ENCODE data around the gene IMMP2L. TPM values are rescaled to one million over a fixed set of nuclear protein-coding genes. Genes with fewer than 3 reads are reported as not detected.

Gene IMMP2L
- polyA plus RNA-seq, 1 donor, result 21.0 TPM

- Histone ChIP-seq H3K36me3 (ENCODE audit: control insufficient read depth, insufficient read depth, low read length) (no peaks in the 10 kb centered on the region), H3K27me3 (ENCODE audit: control insufficient read depth, insufficient read depth, low read length) (no peaks in the 10 kb centered on the region), H3K4me3 (ENCODE audit: low read length) (no peak overlapping the region), H3K27ac (ENCODE audit: low read length) (no peak overlapping the region), H3K4me1 (ENCODE audit: control insufficient read depth, insufficient read depth, low read length) (no peaks in the 10 kb centered on the region), H3K9me3 (ENCODE audit: control insufficient read depth, low read depth, low read length) (no peaks in the 10 kb centered on the region)
- DNase-seq, result peak; percentile 7 to 38
These were observed 204.6 kb downstream of the IMMP2L start for GRCh38 chr7:111357691-111358090.

GRCh38 chr7:111356941-111357340 lies 205.4 kb downstream of the IMMP2L start:
- WGBS (ENCODE audit: insufficient coverage, low lambda C conversion rate), result 100% methylated on average over 1 of the region's 3 CpGs

GRCh38 chr7:111352319-111352718 lies 210.0 kb downstream of the IMMP2L start:
- DNase-seq, result no peak
- Histone ChIP-seq H3K27ac (ENCODE audit: low read length) (no peak overlapping the region), H3K4me3 (ENCODE audit: low read length) (no peak overlapping the region), H3K9me3 (ENCODE audit: control insufficient read depth, low read depth, low read length) (no peaks in the 10 kb centered on the region), H3K36me3 (ENCODE audit: control insufficient read depth, insufficient read depth, low read length) (no peaks in the 10 kb centered on the region), H3K27me3 (ENCODE audit: control insufficient read depth, insufficient read depth, low read length) (no peaks in the 10 kb centered on the region), H3K4me1 (ENCODE audit: control insufficient read depth, insufficient read depth, low read length) (no peaks in the 10 kb centered on the region)
- WGBS (ENCODE audit: insufficient coverage, low lambda C conversion rate), result no CpG with 5 or more reads among the region's 1 CpG

More at GRCh38 chr7:111356941-111357340, 205.4 kb downstream of the IMMP2L start:
- no peak overlapping the region for H3K27ac ChIP-seq (ENCODE audit: low read length)
- H3K36me3 ChIP-seq (ENCODE audit: control insufficient read depth, insufficient read depth, low read length), result no peaks in the 10 kb centered on the region
- no peaks in the 10 kb centered on the region for H3K4me1 ChIP-seq (ENCODE audit: control insufficient read depth, insufficient read depth, low read length)
- no peak for DNase-seq
- H3K4me3 ChIP-seq (ENCODE audit: low read length), result no peak overlapping the region
- H3K27me3 ChIP-seq (ENCODE audit: control insufficient read depth, insufficient read depth, low read length), result no peaks in the 10 kb centered on the region
- H3K9me3 ChIP-seq (ENCODE audit: control insufficient read depth, low read depth, low read length), result no peaks in the 10 kb centered on the region

GRCh38 chr7:111346219-111346618 lies 216.1 kb downstream of the IMMP2L start:
- Histone ChIP-seq H3K36me3 (ENCODE audit: control insufficient read depth, insufficient read depth, low read length) (no peaks in the 10 kb centered on the region), H3K4me1 (ENCODE audit: control insufficient read depth, insufficient read depth, low read length) (no peaks in the 10 kb centered on the region), H3K9me3 (ENCODE audit: control insufficient read depth, low read depth, low read length) (peaks cover 5% of the 10 kb centered on the region), H3K4me3 (ENCODE audit: low read length) (no peak overlapping the region), H3K27me3 (ENCODE audit: control insufficient read depth, insufficient read depth, low read length) (no peaks in the 10 kb centered on the region), H3K27ac (ENCODE audit: low read length) (no peak overlapping the region)
- no peak for DNase-seq

GRCh38 chr7:111343017-111343416 lies 219.3 kb downstream of the IMMP2L start:
- Histone ChIP-seq H3K4me3 (ENCODE audit: low read length) (no peak overlapping the region), H3K27me3 (ENCODE audit: control insufficient read depth, insufficient read depth, low read length) (no peaks in the 10 kb centered on the region), H3K9me3 (ENCODE audit: control insufficient read depth, low read depth, low read length) (peaks cover 5% of the 10 kb centered on the region), H3K4me1 (ENCODE audit: control insufficient read depth, insufficient read depth, low read length) (no peaks in the 10 kb centered on the region), H3K27ac (ENCODE audit: low read length) (no peak overlapping the region), H3K36me3 (ENCODE audit: control insufficient read depth, insufficient read depth, low read length) (no peaks in the 10 kb centered on the region)
- DNase-seq, result no peak

GRCh38 chr7:111339006-111339405 lies 223.3 kb downstream of the IMMP2L start:
- H3K9me3 ChIP-seq (ENCODE audit: control insufficient read depth, low read depth, low read length), result peaks cover 5% of the 10 kb centered on the region
- WGBS (ENCODE audit: insufficient coverage, low lambda C conversion rate), result no CpG with 5 or more reads among the region's 1 CpG
- H3K36me3 ChIP-seq (ENCODE audit: control insufficient read depth, insufficient read depth, low read length), result no peaks in the 10 kb centered on the region
- no peaks in the 10 kb centered on the region for H3K27me3 ChIP-seq (ENCODE audit: control insufficient read depth, insufficient read depth, low read length)
- no peaks in the 10 kb centered on the region for H3K4me1 ChIP-seq (ENCODE audit: control insufficient read depth, insufficient read depth, low read length)
- DNase-seq, result no peak
- no peak overlapping the region for H3K27ac ChIP-seq (ENCODE audit: low read length)
- no peak overlapping the region for H3K4me3 ChIP-seq (ENCODE audit: low read length)

GRCh38 chr7:111333010-111333409 lies 229.3 kb downstream of the IMMP2L start:
- DNase-seq, result no peak
- Histone ChIP-seq H3K9me3 (ENCODE audit: control insufficient read depth, low read depth, low read length) (no peaks in the 10 kb centered on the region), H3K4me1 (ENCODE audit: control insufficient read depth, insufficient read depth, low read length) (no peaks in the 10 kb centered on the region), H3K27me3 (ENCODE audit: control insufficient read depth, insufficient read depth, low read length) (no peaks in the 10 kb centered on the region), H3K4me3 (ENCODE audit: low read length) (no peak overlapping the region), H3K36me3 (ENCODE audit: control insufficient read depth, insufficient read depth, low read length) (no peaks in the 10 kb centered on the region), H3K27ac (ENCODE audit: low read length) (no peak overlapping the region)
- no CpG with 5 or more reads among the region's 1 CpG for WGBS (ENCODE audit: insufficient coverage, low lambda C conversion rate)

GRCh38 chr7:111330235-111330523 lies 232.1 kb downstream of the IMMP2L start:
- no CpG with 5 or more reads among the region's 1 CpG for WGBS (ENCODE audit: insufficient coverage, low lambda C conversion rate)

GRCh38 chr7:111329367-111330234 lies 232.7 kb downstream of the IMMP2L start:
- no peaks in the 10 kb centered on the region for H3K27me3 ChIP-seq (ENCODE audit: control insufficient read depth, insufficient read depth, low read length)
- H3K4me3 ChIP-seq (ENCODE audit: low read length), result no peak overlapping the region
- H3K27ac ChIP-seq (ENCODE audit: low read length), result no peak overlapping the region
- H3K9me3 ChIP-seq (ENCODE audit: control insufficient read depth, low read depth, low read length), result no peaks in the 10 kb centered on the region
- H3K4me1 ChIP-seq (ENCODE audit: control insufficient read depth, insufficient read depth, low read length), result no peaks in the 10 kb centered on the region
- WGBS (ENCODE audit: insufficient coverage, low lambda C conversion rate), result 88% methylated on average over 3 of the region's 5 CpGs
- no peaks in the 10 kb centered on the region for H3K36me3 ChIP-seq (ENCODE audit: control insufficient read depth, insufficient read depth, low read length)
- DNase-seq, result no peak

More at GRCh38 chr7:111330235-111330523, 232.1 kb downstream of the IMMP2L start:
- no peak for DNase-seq
- Histone ChIP-seq H3K27me3 (ENCODE audit: control insufficient read depth, insufficient read depth, low read length) (no peaks in the 10 kb centered on the region), H3K27ac (ENCODE audit: low read length) (no peak overlapping the region), H3K36me3 (ENCODE audit: control insufficient read depth, insufficient read depth, low read length) (no peaks in the 10 kb centered on the region), H3K4me1 (ENCODE audit: control insufficient read depth, insufficient read depth, low read length) (no peaks in the 10 kb centered on the region), H3K9me3 (ENCODE audit: control insufficient read depth, low read depth, low read length) (no peaks in the 10 kb centered on the region), H3K4me3 (ENCODE audit: low read length) (no peak overlapping the region)

- H3K9me3 ChIP-seq (ENCODE audit: control insufficient read depth, low read depth, low read length), result no peaks in the 10 kb centered on the region
- H3K27ac ChIP-seq (ENCODE audit: low read length), result no peak overlapping the region
- no peak overlapping the region for H3K4me3 ChIP-seq (ENCODE audit: low read length)
- H3K4me1 ChIP-seq (ENCODE audit: control insufficient read depth, insufficient read depth, low read length), result no peaks in the 10 kb centered on the region
- no peaks in the 10 kb centered on the region for H3K27me3 ChIP-seq (ENCODE audit: control insufficient read depth, insufficient read depth, low read length)
- DNase-seq, result no peak
- H3K36me3 ChIP-seq (ENCODE audit: control insufficient read depth, insufficient read depth, low read length), result no peaks in the 10 kb centered on the region
- WGBS (ENCODE audit: insufficient coverage, low lambda C conversion rate), result no CpG with 5 or more reads among the region's 2 CpGs
These were observed 233.8 kb downstream of the IMMP2L start for GRCh38 chr7:111328487-111328886.

GRCh38 chr7:111324776-111325175 lies 237.5 kb downstream of the IMMP2L start:
- Histone ChIP-seq H3K9me3 (ENCODE audit: control insufficient read depth, low read depth, low read length) (no peaks in the 10 kb centered on the region), H3K27me3 (ENCODE audit: control insufficient read depth, insufficient read depth, low read length) (no peaks in the 10 kb centered on the region), H3K4me3 (ENCODE audit: low read length) (no peak overlapping the region), H3K27ac (ENCODE audit: low read length) (no peak overlapping the region), H3K36me3 (ENCODE audit: control insufficient read depth, insufficient read depth, low read length) (no peaks in the 10 kb centered on the region), H3K4me1 (ENCODE audit: control insufficient read depth, insufficient read depth, low read length) (no peaks in the 10 kb centered on the region)
- no peak for DNase-seq
